COLO668 (cell line): ENCODE data around the gene TTC33.

Source experiments
- DNase-seq: peaks from one replicate; lab custom pipeline; 2025; ENCODE audit not compliant: unreplicated experiment; lab: John Stamatoyannopoulos, UW

The TTC33 gene

DNA sequence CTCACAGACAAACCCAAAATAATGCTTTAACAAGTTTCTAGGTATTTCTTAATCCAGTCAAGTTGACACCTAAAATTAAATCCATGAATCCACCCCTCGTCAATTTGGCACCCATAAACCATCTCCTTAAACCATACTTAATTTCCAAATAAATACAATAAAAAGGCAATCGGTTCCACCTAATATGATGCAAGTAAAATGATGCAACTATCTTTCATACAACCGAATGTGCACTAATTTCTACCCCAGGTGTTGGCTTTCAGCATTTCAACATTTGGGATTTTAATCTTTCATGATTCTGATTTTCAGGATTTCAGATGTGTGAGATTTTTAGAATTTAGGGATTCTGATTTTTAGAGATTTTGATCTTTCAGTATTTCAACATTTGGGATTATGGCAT lies 25.1 kb upstream of the TTC33 start:
- DNase-seq, result no peak

DNA sequence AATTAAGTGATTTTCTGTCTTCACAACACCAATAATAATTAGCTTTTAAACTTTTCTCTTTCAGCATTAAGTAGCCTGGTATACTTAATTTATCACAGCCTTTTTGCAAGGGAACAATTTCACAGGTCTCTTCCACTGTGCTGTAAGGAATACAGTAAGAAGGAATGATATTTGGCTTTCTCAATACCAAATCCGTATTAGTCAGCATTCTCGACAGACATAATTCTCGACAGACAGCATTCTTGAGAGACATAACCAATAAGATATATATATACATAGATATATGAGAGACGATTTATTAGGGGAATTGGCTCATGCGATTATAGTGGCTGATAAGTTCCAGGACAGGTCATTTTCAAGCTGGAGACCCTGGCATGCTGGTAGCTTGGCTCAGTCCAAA lies 24.4 kb upstream of the TTC33 start:
- DNase-seq, result no peak

DNA sequence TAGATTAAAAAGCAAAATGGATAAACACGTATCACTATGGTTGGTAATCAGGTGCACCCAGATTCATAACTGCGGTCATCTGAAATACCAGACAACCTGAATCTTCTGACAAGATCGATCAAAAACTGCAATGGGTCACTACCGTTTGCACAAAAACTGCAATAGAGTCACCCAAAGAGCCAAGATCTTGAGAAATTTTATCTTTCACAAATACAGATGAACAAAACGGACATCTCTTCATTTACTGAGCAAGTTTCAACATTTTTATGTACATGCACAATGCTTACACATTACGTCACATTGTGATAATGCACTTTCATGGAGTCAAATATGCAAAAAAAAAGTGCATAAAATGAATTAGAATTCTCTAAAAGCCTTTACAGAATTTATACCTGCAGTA lies 23.8 kb upstream of the TTC33 start:
- no peak for DNase-seq

DNA sequence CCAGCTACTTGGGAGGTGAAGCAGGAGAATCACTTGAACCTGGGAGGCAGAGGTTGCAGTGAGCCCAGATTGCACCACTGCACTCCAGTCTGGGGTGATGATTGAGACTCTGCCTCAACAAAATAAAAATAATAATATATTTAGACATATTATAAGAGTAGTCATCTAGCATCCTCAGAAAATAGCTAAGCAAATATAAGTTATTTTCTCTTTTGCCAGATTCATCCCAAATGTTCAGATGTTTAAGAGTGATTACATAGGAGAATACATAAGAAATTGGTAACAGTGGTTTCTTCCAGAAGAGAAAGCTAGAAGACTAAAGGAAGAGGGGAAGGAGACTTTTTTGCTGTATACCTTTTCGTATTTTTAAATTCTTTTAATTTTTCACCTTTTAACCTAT lies 22.4 kb upstream of the TTC33 start:
- no peak for DNase-seq

DNA sequence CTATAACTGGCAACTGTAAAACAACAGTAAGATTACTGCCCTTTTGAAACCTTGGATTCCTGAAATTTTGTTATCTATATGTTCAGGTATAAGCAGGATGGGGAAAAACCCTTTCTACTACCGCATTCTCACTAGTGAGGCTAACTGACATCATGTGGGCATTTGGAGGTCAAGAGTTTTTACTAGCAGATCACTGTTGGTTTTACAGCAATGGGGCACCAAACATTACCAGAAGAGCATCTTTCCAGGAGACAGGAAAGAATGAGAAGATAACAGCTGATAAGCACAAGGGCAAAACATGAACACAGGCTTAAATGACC lies 20.9 kb upstream of the TTC33 start:
- DNase-seq, result no peak

DNA sequence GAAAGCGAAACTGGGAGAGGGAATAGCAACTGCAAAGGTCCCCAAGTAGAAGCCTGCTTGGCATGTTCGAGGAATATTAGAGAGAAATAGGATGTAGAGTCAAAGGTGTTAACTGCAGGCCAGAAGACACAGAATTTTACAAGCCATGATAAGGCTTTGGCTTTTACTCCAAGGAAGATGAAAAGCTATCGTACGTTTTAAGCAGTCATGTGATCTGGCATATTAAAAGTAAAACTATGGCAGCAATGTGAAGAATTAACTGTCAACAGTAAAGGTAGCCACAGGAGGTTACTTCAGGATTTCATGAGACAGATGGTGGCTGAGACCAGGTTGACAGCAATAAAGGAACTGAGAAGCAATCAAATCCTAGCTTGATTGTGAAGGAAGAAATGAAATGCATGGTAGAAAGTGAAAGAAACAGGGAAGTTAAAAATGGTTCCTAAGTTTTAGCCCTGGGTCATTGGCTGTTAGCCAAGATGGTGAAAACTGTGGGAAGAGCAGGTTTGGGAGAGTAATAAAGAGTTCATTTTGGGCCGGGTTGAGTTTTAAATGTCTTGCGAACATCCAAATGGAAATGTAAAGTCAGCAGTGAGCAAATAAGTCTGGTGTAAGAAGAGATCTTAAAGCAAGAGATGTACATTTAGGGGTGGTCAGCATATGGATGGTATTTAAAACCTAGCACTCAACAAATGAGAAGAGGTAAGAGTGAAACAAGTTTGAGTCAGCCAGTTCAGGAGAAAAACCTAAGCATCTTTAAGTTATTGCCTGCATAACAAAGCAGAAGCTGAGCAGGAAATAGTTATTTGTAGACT lies 20.3 kb upstream of the TTC33 start:
- DNase-seq, result no peak

DNA sequence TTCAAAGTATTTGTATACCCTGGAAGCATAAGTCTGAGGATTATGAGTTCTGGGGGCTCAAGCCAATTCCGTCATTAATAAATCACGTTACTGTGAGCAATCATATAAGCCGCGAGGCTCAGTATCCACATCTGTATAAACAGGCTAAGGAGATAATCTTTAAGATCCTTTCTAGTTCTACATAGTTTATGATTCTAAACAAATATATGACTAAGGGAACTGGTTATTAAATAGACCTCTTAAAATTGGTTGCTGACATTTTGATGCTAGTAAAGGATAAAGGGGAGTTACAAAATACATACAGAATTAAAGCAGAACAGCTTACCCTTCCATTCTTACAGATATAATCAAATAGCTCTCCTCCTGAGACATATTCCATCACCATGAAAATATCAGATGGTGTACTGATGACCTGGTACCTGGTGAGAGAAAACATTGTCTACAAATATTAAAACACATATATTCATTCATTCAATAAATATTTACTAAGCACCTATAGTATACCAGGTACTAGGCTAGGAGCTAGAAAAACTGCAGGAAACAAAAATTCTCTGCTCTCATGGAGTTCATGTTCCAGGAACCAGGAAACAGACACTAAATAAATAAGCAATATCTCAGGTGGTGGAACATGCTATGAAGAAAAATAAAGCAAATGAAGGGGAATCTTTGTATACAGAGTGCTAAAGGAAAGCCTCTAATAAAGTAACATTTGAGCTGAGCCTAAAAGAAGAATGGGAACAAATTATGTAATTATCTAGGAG lies 19.5 kb upstream of the TTC33 start:
- no peak for DNase-seq

DNA sequence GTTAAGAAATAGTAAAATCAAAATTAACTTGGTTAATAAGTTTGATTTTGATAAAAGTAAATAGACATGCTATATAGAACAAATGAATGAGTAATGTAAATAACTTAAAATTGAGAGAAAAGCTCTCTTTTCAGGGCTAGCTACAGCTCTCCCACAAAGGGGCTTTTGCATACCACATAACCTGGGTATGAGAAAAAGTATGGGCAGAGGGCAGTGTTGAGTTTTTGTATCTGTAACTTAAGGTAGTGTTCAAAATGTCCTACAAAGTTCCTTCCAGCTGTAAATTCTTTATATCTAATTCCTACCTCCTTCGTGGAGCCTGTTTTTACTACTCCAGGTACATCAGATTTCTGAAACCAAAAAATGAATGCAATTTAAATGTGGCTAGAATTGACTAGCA lies 18.9 kb upstream of the TTC33 start:
- no peak for DNase-seq

DNA sequence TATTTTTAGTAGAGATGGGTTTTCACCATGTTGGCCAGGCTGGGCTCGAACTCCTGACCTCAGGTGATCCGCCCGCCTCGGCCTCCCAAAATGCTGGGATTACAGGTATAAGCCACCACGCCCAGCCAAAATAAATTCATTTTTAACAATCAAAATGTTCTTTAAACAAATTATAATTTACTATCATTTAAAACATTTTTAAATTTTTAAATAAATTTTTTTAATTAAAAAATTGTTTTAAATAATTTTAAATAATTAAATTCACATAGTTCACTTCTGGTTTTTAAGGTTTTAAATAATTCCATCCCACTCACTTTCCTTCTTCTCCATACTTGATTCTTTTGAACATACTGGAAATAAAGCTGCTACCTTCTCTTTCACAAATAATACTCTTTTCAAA lies 15.0 kb upstream of the TTC33 start:
- no peak for DNase-seq

DNA sequence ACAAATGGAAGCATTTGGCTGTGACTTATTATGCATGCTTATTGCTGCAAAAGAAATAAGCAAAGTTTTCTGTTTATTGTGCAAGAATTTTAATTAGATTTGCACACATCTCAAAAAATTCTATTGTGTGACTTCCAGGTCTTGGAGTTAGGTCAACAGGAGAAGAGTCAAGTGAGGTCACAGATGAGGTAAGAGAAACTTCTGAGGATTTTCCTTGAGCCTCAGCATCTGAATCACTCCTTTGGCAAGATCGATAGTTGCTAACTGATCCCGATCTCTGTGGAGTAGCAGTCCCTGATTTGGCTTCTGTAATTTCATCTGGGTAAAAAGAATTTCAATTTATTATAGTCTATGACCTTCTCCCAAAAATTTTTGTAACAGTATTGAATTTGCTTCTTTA lies 6.9 kb upstream of the TTC33 start:
- DNase-seq, result no peak

DNA sequence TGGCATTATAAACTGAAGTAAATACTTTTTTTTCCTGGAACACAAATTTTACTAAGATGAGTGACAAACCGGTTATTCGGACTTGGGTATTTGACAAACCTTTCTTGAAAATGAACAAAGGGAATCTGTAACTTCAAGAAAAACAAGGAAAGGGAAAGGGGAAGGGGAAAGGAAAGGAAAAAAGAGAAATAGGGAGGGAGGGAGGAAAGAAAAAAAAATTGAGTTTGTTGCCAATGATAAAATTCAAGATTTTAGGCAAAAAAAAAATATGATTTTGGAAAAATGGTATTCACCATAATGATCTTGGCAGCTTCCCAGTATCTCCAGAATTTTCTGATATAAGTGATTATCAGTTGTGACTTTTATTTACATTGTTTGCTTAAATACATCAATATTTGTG lies 1.6 kb upstream of the TTC33 start:
- DNase-seq, result no peak

DNA sequence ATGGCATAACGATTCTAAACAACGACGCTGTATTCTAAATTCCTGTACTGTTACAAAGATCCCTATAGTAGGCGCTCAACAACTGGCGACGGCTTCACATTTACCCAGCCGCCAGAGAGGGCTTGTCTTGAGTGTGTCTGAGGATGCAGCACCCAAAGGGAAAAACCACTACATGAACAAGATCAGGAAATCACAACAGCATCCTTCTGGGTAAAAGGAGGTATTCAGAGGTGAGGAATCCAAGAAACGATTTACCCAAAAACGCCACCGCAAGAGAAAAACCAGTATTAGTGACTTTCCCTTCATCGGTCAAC lies 711 bp downstream of the TTC33 start:
- peak; percentile 59 for DNase-seq

DNA sequence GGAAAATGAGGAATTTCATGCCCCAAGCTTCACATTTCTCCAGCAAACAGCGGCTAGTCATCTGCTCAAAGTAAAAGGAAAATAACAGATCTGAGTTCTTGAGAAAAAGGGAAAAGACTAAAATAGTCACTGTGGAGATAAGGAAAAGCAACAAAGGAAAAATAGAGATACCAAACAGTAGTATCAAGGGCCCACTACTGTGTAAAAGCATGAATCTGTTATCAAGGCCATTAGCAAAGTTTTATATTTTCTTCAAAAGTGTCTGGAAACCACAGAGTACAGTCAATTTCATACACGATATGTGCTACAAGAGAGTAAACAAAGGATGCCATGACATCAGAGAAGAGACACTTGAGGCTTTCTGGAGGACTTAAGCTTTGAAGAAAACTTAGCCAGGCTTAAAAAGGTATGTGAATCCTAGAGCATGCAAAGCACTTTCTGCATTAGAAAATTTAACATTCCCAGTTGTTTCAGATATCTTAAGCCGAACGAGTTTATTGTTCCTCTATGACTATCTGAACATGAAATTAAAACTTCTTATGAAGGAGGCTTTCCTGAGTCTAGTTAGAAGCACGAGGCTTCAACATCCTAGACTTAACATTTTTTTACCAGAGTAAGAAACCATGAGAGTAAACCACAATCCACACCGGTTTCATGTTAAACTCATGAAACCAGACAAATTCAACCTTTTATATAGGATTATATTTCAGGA lies 1.2 kb downstream of the TTC33 start:
- no peak for DNase-seq

DNA sequence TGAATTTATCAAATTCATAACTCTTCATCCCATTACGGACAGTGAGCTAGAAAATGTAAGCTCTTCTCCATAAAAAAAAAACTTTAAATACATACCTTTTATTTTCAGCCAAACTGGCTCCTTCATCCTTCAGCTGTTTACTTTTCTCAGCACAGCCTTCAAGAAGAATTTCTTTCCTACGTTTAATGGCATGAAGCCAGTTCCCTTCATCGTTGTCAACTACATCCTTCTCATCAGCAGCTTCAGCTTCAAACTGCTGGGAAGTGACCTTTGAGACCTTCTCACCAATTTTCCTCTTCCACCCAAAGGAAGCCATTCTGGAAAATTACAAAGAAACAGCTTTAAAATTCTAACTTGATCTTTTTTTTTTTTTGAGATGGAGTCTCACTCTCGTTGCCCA lies 9.1 kb downstream of the TTC33 start:
- no peak for DNase-seq

DNA sequence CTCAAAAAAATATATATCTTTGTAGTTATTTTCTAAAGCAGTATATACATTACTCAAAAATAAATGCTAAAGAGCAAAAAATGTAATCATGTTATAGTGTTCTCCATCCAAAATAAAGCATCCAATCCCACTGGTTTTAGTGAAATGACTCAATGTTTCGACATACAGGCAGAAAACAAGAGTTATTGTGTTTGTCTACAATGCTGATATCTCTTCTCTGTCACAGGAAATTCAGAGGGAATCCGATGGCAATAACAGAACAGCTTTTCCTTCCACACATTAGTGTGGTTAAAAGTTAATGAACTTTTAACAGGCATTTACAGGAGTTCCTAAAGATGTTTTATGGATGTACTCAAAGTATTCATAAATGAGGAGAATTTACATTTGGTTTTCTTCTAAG lies 12.0 kb downstream of the TTC33 start:
- no peak for DNase-seq

DNA sequence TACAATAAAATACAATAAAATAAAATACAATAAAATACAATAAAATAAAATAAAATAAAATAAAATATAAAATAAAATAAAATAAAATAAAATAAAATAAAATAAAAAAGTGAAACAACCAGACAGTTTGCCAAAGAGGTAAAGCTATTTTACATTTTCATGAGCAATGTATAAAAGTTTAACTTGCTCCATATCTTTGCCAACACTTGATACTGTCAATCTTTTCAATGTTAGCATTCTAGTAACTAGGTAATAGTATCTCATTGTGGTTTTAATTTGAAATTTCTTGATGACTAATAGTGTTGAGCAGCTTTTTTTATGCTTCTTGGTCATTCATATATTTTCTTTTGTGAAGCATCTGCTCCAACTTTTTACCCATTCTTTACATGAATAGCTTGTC lies 17.3 kb downstream of the TTC33 start:
- DNase-seq, result no peak

DNA sequence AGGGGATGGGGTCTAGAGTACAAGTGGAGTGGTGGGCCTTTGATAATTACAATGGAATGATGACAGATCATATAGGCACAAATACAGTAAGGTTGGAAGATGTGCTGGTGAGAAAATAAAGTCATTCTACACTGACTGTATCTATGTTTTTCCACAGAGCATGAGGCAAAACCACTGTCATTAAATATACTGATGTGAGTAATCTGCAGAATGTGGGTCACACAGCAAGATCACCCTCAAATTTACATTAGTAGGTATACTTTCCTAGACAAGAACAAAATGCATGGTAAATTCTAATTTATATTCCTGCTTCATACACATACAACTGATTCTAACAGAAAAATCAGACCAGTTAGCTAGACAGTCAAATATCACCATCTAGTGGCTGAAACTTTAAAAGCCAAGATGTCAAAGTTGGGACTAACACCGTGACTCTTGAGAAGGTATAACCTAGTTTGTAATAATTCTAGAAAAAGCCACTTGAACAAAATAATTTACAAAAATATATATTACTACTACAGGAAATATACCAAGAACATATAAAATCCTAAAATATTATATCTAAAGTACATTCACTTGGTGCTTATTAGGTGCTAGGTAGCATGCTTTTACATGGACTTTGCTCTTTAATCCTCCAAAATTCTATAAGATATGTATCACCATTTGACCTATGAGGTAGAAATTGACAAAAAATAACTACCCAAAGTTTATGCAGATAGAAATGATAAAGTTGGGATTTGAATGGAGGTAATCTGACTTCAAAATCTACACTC lies 19.5 kb downstream of the TTC33 start:
- no peak for DNase-seq

DNA sequence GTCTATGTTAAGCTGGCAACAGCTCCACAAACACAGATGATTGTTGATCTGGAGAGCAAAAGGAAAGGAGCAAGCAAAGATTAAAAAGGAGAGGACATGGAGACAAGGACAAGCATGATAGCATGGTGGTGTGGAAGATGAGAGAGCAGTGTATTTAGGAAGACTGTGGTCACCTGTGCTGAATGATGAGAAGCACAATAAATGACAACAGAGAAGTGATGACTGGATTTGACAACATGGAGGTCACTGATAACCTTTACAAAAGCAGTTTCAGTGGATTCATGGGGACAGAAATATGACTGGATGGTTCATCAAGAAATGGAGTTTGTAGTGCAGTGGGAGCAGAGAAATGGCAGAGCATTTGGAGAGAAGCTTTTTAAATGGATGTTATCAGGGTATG lies 20.2 kb downstream of the TTC33 start:
- no peak for DNase-seq

DNA sequence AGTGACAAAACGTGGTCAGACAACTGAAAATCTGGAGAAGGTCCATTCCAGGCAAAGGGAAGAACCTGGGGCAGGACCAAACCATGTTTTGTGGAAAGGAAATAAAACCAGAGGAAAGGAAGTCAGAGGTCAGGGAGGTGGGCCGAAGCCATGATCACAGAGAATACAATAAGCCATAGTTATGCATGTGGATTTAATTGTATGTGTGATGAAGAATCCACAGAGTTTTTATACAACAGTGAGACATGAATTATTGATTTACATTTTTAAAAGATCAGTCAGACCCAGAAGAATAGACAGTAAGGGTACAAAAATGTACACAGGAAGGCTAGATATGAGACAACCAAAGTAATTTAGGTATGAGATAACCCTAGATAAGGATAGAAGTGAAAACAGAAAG lies 20.8 kb downstream of the TTC33 start:
- no peak for DNase-seq

DNA sequence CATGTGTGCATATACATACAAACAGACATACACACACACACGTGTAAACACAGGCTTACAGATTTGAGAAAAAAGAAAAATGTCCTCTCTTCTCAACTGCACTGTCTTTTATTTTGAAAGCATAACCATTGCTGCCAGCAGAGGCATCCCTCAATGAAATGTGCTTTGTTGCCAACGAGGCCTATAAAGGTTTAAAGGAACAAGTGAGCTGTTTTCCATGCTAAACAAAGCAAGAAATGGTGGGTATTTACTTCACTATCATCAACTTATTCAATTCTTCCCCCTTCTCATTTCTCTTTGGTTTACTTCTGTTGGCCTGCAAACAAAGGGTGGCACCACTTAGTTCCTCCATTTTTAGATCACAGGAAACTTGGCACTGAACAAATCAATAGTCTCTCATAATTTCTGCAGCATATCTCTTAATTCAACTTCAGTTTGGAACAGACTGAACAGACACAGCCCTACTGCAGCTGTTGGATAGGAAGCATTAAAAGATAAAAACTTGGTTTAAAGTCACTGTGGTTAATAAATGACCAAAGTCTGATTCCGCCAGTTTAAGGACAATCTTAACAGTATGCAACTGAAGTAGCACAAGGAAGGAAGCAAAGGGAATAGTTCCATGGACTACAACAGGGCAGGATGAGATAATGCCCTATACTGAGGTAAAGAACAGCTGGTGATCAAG lies 21.7 kb downstream of the TTC33 start:
- no peak for DNase-seq

DNA sequence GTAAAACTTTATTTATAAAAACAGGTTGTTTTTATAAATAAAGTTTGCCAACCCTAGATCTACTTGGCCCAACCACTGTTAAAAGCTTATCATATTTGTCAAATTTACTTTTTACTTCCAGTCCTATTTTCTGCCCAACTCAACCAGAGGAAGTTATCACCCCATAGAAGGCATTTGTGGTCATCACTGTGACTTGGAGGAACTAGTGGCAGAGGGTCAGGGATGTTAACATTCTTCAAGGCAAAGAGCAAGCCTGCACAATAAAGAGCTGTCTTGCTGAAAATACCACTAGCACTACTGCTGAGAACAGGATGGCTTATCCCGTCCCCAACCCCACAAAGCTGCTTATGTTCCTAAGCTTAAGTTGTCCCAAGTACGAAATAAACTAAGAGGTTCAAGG lies 22.3 kb downstream of the TTC33 start:
- no peak for DNase-seq
